KOPT-K1 (cell line): Measurements from ENCODE around the gene CCDC83.
"Not testable (repeated sequence)": the region's sequence is repeated elsewhere in the genome, so short reads cannot be mapped to it uniquely, and the experiment has no call there.

Experiments used
- H3K27ac ChIP-seq: fragments of 200-600 bp; sonication (generic); 2 replicates; pipeline ENCODE4 v1.5.1; 2016; ENCODE audit warnings: antibody characterized with exemption, mild to moderate bottlenecking, low read depth, low read length; ENCODE audit not compliant: poor library complexity, severe bottlenecking
- H3K36me3 ChIP-seq: fragments of 200-600 bp; sonication (generic); 2 replicates; pipeline ENCODE4 v1.5.1; 2017; ENCODE audit warnings: antibody characterized with exemption, mild to moderate bottlenecking, low read length, moderate library complexity; ENCODE audit not compliant: insufficient read depth
- H3K9me3 ChIP-seq: fragments of 200-600 bp; sonication (generic); 2 replicates; pipeline ENCODE4 v1.5.1; 2017; ENCODE audit warnings: antibody characterized with exemption, low read length, mild to moderate bottlenecking; ENCODE audit not compliant: insufficient read depth, poor library complexity, severe bottlenecking

Gene CCDC83

DNA sequence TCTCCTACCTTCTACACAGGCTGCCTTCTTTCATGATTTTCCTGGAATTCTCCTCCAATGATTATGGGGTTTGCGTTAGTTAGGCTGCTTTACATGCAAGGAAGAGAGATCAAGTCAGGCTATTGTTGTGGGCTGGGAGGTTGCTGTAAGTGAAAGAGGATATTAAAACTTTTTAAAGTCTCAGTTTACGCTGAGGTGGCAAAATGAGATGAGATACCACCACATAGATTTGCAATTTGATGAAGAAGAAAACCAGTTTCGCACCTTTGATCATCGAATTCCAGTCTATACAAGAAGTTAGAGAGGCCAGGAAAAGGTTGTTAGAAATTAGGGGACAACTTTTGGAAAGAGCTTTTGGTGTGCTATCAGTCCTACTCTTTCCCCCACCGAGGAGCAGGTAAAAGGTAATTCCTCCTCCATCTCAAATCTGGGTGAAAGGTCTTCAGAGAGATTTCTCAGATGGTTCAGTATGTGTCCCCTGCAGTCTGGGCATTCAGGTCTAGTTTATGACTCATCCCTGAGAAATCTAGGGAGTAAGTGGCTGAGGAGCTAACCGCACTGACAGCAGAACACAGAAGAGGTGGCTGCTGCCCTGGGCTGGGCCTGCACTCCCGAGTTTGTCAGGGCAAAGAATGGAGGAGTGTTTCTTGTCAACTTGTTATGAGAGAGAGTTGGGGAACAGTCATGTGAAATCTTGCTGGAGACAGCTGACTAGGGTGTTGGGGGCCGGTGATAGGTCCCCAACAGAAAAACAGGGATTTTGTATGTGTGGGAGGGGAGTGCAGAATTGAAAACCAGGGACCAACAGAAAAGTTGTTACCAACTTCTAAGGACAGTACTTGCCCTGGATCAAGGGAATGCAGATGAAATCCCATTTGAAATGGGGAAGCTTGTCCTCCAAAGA lies 34.7 kb downstream of the CCDC83 start:
- no peaks in the 10 kb centered on the region for H3K36me3 ChIP-seq
- H3K27ac ChIP-seq: no peak overlapping the region
- no peaks in the 10 kb centered on the region for H3K9me3 ChIP-seq

DNA sequence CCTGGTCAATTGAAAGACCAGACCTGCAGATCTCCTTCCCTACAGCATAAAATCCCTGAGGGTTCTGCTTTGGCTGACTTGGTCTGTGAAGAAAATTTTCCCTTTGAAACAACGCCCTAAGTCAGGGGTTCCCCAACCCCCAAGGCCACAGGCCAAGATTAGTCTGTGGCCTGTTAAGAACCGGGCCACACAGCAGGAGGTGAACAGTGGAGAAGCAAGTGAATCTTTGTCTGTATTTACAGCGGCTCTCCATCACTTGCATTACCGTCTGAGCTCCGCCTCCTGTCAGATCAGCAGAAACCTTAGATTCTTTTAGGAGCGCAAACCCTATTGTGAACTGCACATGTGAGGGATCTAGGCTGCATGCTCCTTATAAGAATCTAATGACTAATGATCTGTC lies 38.2 kb downstream of the CCDC83 start:
- Histone ChIP-seq H3K27ac (no peak overlapping the region), H3K36me3 (no peaks in the 10 kb centered on the region), H3K9me3 (no peaks in the 10 kb centered on the region)

- H3K9me3 ChIP-seq: no peaks in the 10 kb centered on the region
- H3K27ac ChIP-seq: no peak overlapping the region
- H3K36me3 ChIP-seq: no peaks in the 10 kb centered on the region
Measured at GRCh38 chr11:85896876-85897275, 41.7 kb downstream of the CCDC83 start.

- Histone ChIP-seq H3K27ac (no peak overlapping the region), H3K36me3 (no peaks in the 10 kb centered on the region), H3K9me3 (no peaks in the 10 kb centered on the region)
Measured at GRCh38 chr11:85898456-85898855, 43.3 kb downstream of the CCDC83 start.

GRCh38 chr11:85902353-85902752 lies 47.2 kb downstream of the CCDC83 start:
- Histone ChIP-seq H3K9me3 (no peaks in the 10 kb centered on the region), H3K27ac (no peak overlapping the region), H3K36me3 (no peaks in the 10 kb centered on the region)

DNA sequence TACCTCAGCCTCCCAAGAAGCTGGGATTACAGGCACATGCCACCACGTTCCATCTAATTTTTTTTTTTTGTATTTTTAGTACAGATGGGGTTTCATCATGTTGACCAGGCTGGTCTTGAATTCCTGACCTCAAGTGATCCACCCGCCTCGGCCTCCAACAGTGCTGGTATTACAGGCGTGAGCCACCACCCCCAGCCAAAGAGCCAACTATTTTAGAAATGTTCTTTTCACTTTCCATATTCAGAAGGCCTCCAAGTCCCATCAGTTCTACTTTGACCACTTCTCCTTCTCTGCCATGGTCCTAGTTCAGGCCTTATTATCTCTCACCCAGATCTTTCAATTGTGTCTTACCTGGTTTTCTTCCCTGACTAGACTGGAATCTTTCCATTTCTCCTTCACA lies 48.2 kb downstream of the CCDC83 start:
- Histone ChIP-seq H3K9me3 (no peaks in the 10 kb centered on the region), H3K27ac (no peak overlapping the region), H3K36me3 (no peaks in the 10 kb centered on the region)

GRCh38 chr11:85903811-85904210 lies 48.6 kb downstream of the CCDC83 start:
- H3K9me3 ChIP-seq: no peaks in the 10 kb centered on the region
- no peak overlapping the region for H3K27ac ChIP-seq
- H3K36me3 ChIP-seq: no peaks in the 10 kb centered on the region

GRCh38 chr11:85912414-85912813 lies 57.2 kb downstream of the CCDC83 start:
- Histone ChIP-seq H3K9me3 (no peaks in the 10 kb centered on the region), H3K36me3 (no peaks in the 10 kb centered on the region), H3K27ac (no peak overlapping the region)

GRCh38 chr11:85913513-85913912 lies 58.3 kb downstream of the CCDC83 start:
- Histone ChIP-seq H3K27ac (no peak overlapping the region), H3K36me3 (no peaks in the 10 kb centered on the region), H3K9me3 (no peaks in the 10 kb centered on the region)

- Histone ChIP-seq H3K27ac (no peak overlapping the region), H3K9me3 (no peaks in the 10 kb centered on the region), H3K36me3 (no peaks in the 10 kb centered on the region)
Measured at GRCh38 chr11:85914425-85914824, 59.2 kb downstream of the CCDC83 start.

DNA sequence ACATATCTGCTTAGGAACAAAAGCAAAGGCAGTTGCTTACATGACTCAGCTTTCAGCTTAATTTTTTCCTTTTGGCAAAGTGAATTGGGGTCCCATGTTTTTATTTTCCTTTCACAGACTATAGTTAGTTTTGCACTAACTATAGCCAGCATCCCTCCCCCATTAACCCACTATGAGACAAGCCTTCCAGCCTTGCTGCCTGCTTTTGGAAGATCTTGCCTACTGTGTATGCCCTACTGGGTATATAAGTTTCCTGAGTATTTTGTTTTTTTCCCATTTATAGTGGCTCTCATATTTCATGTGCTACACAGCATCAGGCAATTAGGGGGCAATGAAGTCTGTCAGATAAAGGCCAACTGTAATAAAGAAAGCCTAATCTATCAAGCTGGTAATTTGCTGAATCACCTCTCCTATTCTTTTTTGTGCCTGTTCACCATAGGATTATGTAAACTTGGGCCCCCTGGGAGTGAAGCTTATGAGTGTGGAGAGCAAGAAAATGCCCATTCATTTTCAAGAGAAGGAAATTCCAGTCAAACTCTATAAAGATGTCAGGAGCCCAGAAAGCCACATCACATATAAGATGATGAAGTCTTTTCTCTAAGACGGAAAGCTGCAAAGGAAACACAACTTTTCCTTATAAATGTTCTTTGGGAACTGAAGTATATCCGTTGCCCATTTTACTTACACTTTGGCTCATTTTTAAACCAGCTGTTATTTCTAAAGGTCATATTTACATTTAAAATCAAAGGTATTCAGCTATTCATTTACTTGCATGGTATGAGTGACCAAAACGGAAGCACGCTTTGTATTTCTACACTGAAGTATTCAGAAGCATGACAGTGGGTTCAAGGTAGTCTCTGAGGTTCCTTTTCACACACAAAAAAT lies 64.0 kb downstream of the CCDC83 start:
- Histone ChIP-seq H3K9me3 (no peaks in the 10 kb centered on the region), H3K36me3 (no peaks in the 10 kb centered on the region), H3K27ac (no peak overlapping the region)

- no peaks in the 10 kb centered on the region for H3K36me3 ChIP-seq
Measured at GRCh38 chr11:85922367-85922766, 67.2 kb downstream of the CCDC83 start.

GRCh38 chr11:85923455-85923854 lies 68.3 kb downstream of the CCDC83 start:
- H3K9me3 ChIP-seq: no peaks in the 10 kb centered on the region
- no peaks in the 10 kb centered on the region for H3K36me3 ChIP-seq
- H3K27ac ChIP-seq: no peak overlapping the region

More at GRCh38 chr11:85922367-85922766, 67.2 kb downstream of the CCDC83 start:
- H3K9me3 ChIP-seq: no peaks in the 10 kb centered on the region
- no peak overlapping the region for H3K27ac ChIP-seq

GRCh38 chr11:85926653-85927214 lies 71.6 kb downstream of the CCDC83 start:
- H3K36me3 ChIP-seq, H3K9me3 ChIP-seq, H3K27ac ChIP-seq: not testable (repeated sequence)

DNA sequence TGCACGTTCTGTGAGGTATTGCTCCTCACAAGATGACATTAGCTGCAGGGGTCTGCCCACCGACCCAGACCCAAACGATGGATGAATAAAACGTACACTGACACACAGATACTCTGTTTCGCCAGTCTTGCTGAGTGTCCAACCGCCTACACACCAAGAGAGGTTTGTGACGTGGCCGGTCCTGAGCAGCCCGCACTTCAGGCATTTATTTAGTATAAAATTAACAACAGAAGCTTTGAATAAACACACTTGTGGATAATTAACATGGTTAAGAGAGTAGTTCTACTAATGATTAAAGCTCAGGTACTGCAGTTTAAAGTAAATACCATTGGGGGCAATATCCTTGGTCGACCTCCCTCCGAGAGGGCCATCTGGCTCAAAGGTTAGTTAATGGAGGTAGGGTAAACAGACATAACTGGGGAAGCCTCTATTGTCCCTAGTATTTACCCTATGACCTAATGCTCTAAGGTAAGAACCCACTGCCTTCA lies 75.7 kb downstream of the CCDC83 start:
- H3K36me3 ChIP-seq: no peaks in the 10 kb centered on the region
- peaks cover 8% of the 10 kb centered on the region for H3K9me3 ChIP-seq
- no peak overlapping the region for H3K27ac ChIP-seq
